ENCODE measurements around the gene PRR19. TPM values are rescaled to one million over a fixed set of nuclear protein-coding genes. Genes with fewer than 3 reads are reported as not detected.

PRR19 gene
- polyA plus RNA-seq (2013, experiment 1 of 2): 4.3 TPM
- 4.4 TPM for polyA plus RNA-seq (2013, experiment 2 of 2)

GRCh38 chr19:42301646-42302203, at the start of gene PRR19:
PRR19 (plus strand) TSS chr19:42302132; CDS start chr19:42309585, 7,453 bp downstream.
- Histone ChIP-seq H4K5ac (ENCODE audit: low read length) (no peak within 1 kb of the TSS), H3K4ac (ENCODE audit: low read depth, low read length) (peak within 1 kb of the TSS; percentile 1), H3K4me1 (ENCODE audit: control insufficient read depth, low read depth, low read length) (peaks cover 3% of the 10 kb centered on the region), H2BK15ac (replicated peaks; ENCODE audit: low read depth) (no peak within 1 kb of the TSS), H2BK120ac (ENCODE audit: low read depth, low read length) (no peak within 1 kb of the TSS), H2AK5ac (ENCODE audit: low read length) (no peak within 1 kb of the TSS), H3K27ac (ENCODE audit: low read depth, low read length) (no peak within 1 kb of the TSS), H3K18ac (ENCODE audit: low read length) (no peak within 1 kb of the TSS), H3K27me3 (ENCODE audit: insufficient read depth, low read length, poor library complexity) (no peaks in the 10 kb centered on the region), H3K9ac (ENCODE audit: low read length) (peak within 1 kb of the TSS; percentile 72), H3K36me3 (ENCODE audit: control insufficient read depth, insufficient read depth, low read length) (no peaks in the 10 kb centered on the region), H3K56ac (ENCODE audit: low read length) (peak within 1 kb of the TSS; percentile 85), H4K8ac (ENCODE audit: low read depth, low read length) (no peak within 1 kb of the TSS), H3K79me2 (ENCODE audit: control insufficient read depth, insufficient read depth, low read length) (no peaks in the 10 kb centered on the region), H3K79me1 (ENCODE audit: low read length) (peaks cover 3% of the 10 kb centered on the region), H2BK5ac (ENCODE audit: low read length) (peak within 1 kb of the TSS; percentile 85), H3K4me3 (ENCODE audit: low read length) (peak within 1 kb of the TSS; percentile 43), H3K23ac (ENCODE audit: low read length) (peak within 1 kb of the TSS; percentile 45), H3K4me2 (ENCODE audit: low read length) (peak within 1 kb of the TSS; percentile 87)
- no CpG with 5 or more reads among the region's 21 CpGs for WGBS (ENCODE audit: extremely low coverage, insufficient coverage, low lambda C conversion rate)
- DNase-seq: peak; percentile 31

GRCh38 chr19:42252365-42253244, 49.3 kb upstream of the PRR19 start:
- Histone ChIP-seq H3K79me2 (ENCODE audit: control insufficient read depth, insufficient read depth, low read length) (peaks cover 33% of the 10 kb centered on the region), H2BK5ac (ENCODE audit: low read length) (peak overlapping the region; percentile 61), H3K4me1 (ENCODE audit: control insufficient read depth, low read depth, low read length) (peaks cover 11% of the 10 kb centered on the region), H3K27ac (ENCODE audit: low read depth, low read length) (peak overlapping the region; percentile 96), H2AK5ac (ENCODE audit: low read length) (peak overlapping the region; percentile 100), H2BK15ac (replicated peaks; ENCODE audit: low read depth) (no peak overlapping the region), H3K18ac (ENCODE audit: low read length) (peak overlapping the region; percentile 81), H3K4ac (ENCODE audit: low read depth, low read length) (peak overlapping the region; percentile 95), H3K79me1 (ENCODE audit: low read length) (peaks cover 21% of the 10 kb centered on the region), H3K23ac (ENCODE audit: low read length) (peak overlapping the region; percentile 95), H4K5ac (ENCODE audit: low read length) (no peak overlapping the region), H3K36me3 (ENCODE audit: control insufficient read depth, insufficient read depth, low read length) (peaks cover 5% of the 10 kb centered on the region), H3K9ac (ENCODE audit: low read length) (peak overlapping the region; percentile 96), H3K4me3 (ENCODE audit: low read length) (peak overlapping the region; percentile 84), H3K4me2 (ENCODE audit: low read length) (peak overlapping the region; percentile 78), H3K27me3 (ENCODE audit: insufficient read depth, low read length, poor library complexity) (no peaks in the 10 kb centered on the region), H4K8ac (ENCODE audit: low read depth, low read length) (no peak overlapping the region), H2BK120ac (ENCODE audit: low read depth, low read length) (peak overlapping the region; percentile 5), H3K56ac (ENCODE audit: low read length) (peak overlapping the region; percentile 95)
- WGBS (ENCODE audit: extremely low coverage, insufficient coverage, low lambda C conversion rate): no CpG with 5 or more reads among the region's 27 CpGs
- DNase-seq: peak; percentile 25

GRCh38 chr19:42253245-42254088, 48.5 kb upstream of the PRR19 start:
- H3K79me1 ChIP-seq (ENCODE audit: low read length): peaks cover 21% of the 10 kb centered on the region
- peak overlapping the region; percentile 95 for H3K4ac ChIP-seq (ENCODE audit: low read depth, low read length)
- peak overlapping the region; percentile 78 for H2BK5ac ChIP-seq (ENCODE audit: low read length)
- peak; percentile 87 for DNase-seq
- no peak overlapping the region for H2BK15ac ChIP-seq (replicated peaks; ENCODE audit: low read depth)
- peaks cover 11% of the 10 kb centered on the region for H3K4me1 ChIP-seq (ENCODE audit: control insufficient read depth, low read depth, low read length)
- peak overlapping the region; percentile 89 for H3K23ac ChIP-seq (ENCODE audit: low read length)
- H3K27ac ChIP-seq (ENCODE audit: low read depth, low read length): peak overlapping the region; percentile 99
- H2AK5ac ChIP-seq (ENCODE audit: low read length): no peak overlapping the region
- WGBS (ENCODE audit: extremely low coverage, insufficient coverage, low lambda C conversion rate): no CpG with 5 or more reads among the region's 71 CpGs
- peak overlapping the region; percentile 81 for H3K18ac ChIP-seq (ENCODE audit: low read length)
- peak overlapping the region; percentile 97 for H3K56ac ChIP-seq (ENCODE audit: low read length)
- no peak overlapping the region for H4K5ac ChIP-seq (ENCODE audit: low read length)
- H2BK120ac ChIP-seq (ENCODE audit: low read depth, low read length): peak overlapping the region; percentile 5
- peak overlapping the region; percentile 78 for H3K4me2 ChIP-seq (ENCODE audit: low read length)
- peak overlapping the region; percentile 84 for H3K4me3 ChIP-seq (ENCODE audit: low read length)
- no peaks in the 10 kb centered on the region for H3K27me3 ChIP-seq (ENCODE audit: insufficient read depth, low read length, poor library complexity)
- H4K8ac ChIP-seq (ENCODE audit: low read depth, low read length): peak overlapping the region; percentile 59
- peaks cover 5% of the 10 kb centered on the region for H3K36me3 ChIP-seq (ENCODE audit: control insufficient read depth, insufficient read depth, low read length)
- H3K9ac ChIP-seq (ENCODE audit: low read length): peak overlapping the region; percentile 96
- H3K79me2 ChIP-seq (ENCODE audit: control insufficient read depth, insufficient read depth, low read length): peaks cover 33% of the 10 kb centered on the region

GRCh38 chr19:42254089-42254849, 47.7 kb upstream of the PRR19 start:
- Histone ChIP-seq H3K9ac (ENCODE audit: low read length) (peak overlapping the region; percentile 96), H3K4me1 (ENCODE audit: control insufficient read depth, low read depth, low read length) (peaks cover 11% of the 10 kb centered on the region), H3K79me1 (ENCODE audit: low read length) (peaks cover 21% of the 10 kb centered on the region), H2BK15ac (replicated peaks; ENCODE audit: low read depth) (no peak overlapping the region), H4K8ac (ENCODE audit: low read depth, low read length) (no peak overlapping the region), H2BK120ac (ENCODE audit: low read depth, low read length) (peak overlapping the region; percentile 79), H4K5ac (ENCODE audit: low read length) (no peak overlapping the region), H3K4ac (ENCODE audit: low read depth, low read length) (peak overlapping the region; percentile 95), H3K27ac (ENCODE audit: low read depth, low read length) (peak overlapping the region; percentile 99), H3K23ac (ENCODE audit: low read length) (peak overlapping the region; percentile 97), H3K56ac (ENCODE audit: low read length) (peak overlapping the region; percentile 97), H2BK5ac (ENCODE audit: low read length) (peak overlapping the region; percentile 88), H2AK5ac (ENCODE audit: low read length) (no peak overlapping the region), H3K4me3 (ENCODE audit: low read length) (peak overlapping the region; percentile 88), H3K79me2 (ENCODE audit: control insufficient read depth, insufficient read depth, low read length) (peaks cover 33% of the 10 kb centered on the region), H3K4me2 (ENCODE audit: low read length) (peak overlapping the region; percentile 22), H3K27me3 (ENCODE audit: insufficient read depth, low read length, poor library complexity) (no peaks in the 10 kb centered on the region), H3K36me3 (ENCODE audit: control insufficient read depth, insufficient read depth, low read length) (peaks cover 5% of the 10 kb centered on the region), H3K18ac (ENCODE audit: low read length) (peak overlapping the region; percentile 81)
- WGBS (ENCODE audit: extremely low coverage, insufficient coverage, low lambda C conversion rate): no CpG with 5 or more reads among the region's 70 CpGs
- DNase-seq: peak; percentile 86
